ENCODE measurements around the gene DTD1.

Gene DTD1

GRCh38 chr20:18663932-18664331, 76.1 kb downstream of the DTD1 start:
- DNase-seq: peak; percentile 42

- DNase-seq: no peak
Measured at GRCh38 chr20:18665135-18665534, 77.3 kb downstream of the DTD1 start.

GRCh38 chr20:18666803-18667415, 79.1 kb downstream of the DTD1 start:
- no peak for DNase-seq

- peak; percentile 36 for DNase-seq
Measured at GRCh38 chr20:18669241-18670019, 81.6 kb downstream of the DTD1 start.

GRCh38 chr20:18671203-18671710, 83.4 kb downstream of the DTD1 start:
- no peak for DNase-seq

GRCh38 chr20:18672834-18673233, 85.0 kb downstream of the DTD1 start:
- DNase-seq: no peak

GRCh38 chr20:18676396-18676795, 88.5 kb downstream of the DTD1 start:
- DNase-seq: no peak

- no peak for DNase-seq
Measured at GRCh38 chr20:18677126-18677525, 89.3 kb downstream of the DTD1 start.

- DNase-seq: no peak
Measured at GRCh38 chr20:18678549-18679419, 90.9 kb downstream of the DTD1 start.

- no peak for DNase-seq
Measured at GRCh38 chr20:18683839-18684238, 96.0 kb downstream of the DTD1 start.

- DNase-seq: no peak
Measured at GRCh38 chr20:18684775-18685174, 96.9 kb downstream of the DTD1 start.

- DNase-seq: no peak
Measured at GRCh38 chr20:18685406-18685805, 97.6 kb downstream of the DTD1 start.

GRCh38 chr20:18686696-18687095, 98.8 kb downstream of the DTD1 start:
- no peak for DNase-seq

GRCh38 chr20:18688676-18689075, 100.8 kb downstream of the DTD1 start:
- no peak for DNase-seq

- no peak for DNase-seq
Measured at GRCh38 chr20:18689557-18689956, 101.7 kb downstream of the DTD1 start.

GRCh38 chr20:18692447-18692846, 104.6 kb downstream of the DTD1 start:
- DNase-seq: peak; percentile 43

GRCh38 chr20:18694071-18694470, 106.2 kb downstream of the DTD1 start:
- no peak for DNase-seq

GRCh38 chr20:18695175-18695574, 107.3 kb downstream of the DTD1 start:
- no peak for DNase-seq

- DNase-seq: no peak
Measured at GRCh38 chr20:18698735-18699380, 111.0 kb downstream of the DTD1 start.

- DNase-seq: no peak
Measured at GRCh38 chr20:18701969-18702368, 114.1 kb downstream of the DTD1 start.

- peak; percentile 42 for DNase-seq
Measured at GRCh38 chr20:18702736-18703135, 114.9 kb downstream of the DTD1 start.

GRCh38 chr20:18705490-18705889, 117.6 kb downstream of the DTD1 start:
- peak; percentile 97 for DNase-seq

GRCh38 chr20:18705910-18706309, 118.1 kb downstream of the DTD1 start:
- no peak for DNase-seq
